CD14-positive monocyte (primary cell): Measurements from ENCODE around the gene CYP1A1. TPM values are rescaled to one million over a fixed set of nuclear protein-coding genes. Genes with fewer than 3 reads are reported as not detected.

Experiments
- DNase-seq, 3 donors: peaks; one replicate each; pipeline ENCODE4 v3.0.0-alpha.2; 2011 to 2022
- H2AFZ ChIP-seq: 2 replicates; pipeline ENCODE4 v1.6.0; 2012; ENCODE audit warnings: mild to moderate bottlenecking, low read depth, low read length, inconsistent platforms; ENCODE audit not compliant: insufficient read depth, poor library complexity, severe bottlenecking
- H3K27ac ChIP-seq, 2 donors: 1 replicate in 1 of 2; 2 replicates in 1 of 2; pipeline ENCODE4 v1.5.1; 2012 to 2013; ENCODE audit warnings: low read length in 2 of 2, control low read depth in 1 of 2, inconsistent platforms in 1 of 2, low read depth in 1 of 2, mild to moderate bottlenecking in 1 of 2
- H3K27me3 ChIP-seq, 2 donors: one replicate each; pipeline versions ENCODE4 v1.6.0 to v1.6.1; 2011 to 2013; ENCODE audit warnings: low read length in 2 of 2; ENCODE audit not compliant: control insufficient read depth in 2 of 2, insufficient read depth in 2 of 2
- H3K36me3 ChIP-seq, 2 donors: replicated peaks in 1 of 2; 1 replicate in 1 of 2; 2 replicates in 1 of 2; pipeline versions ENCODE4 v1.5.1 to v1.6.1; 2012 to 2013; ENCODE audit warnings: low read length in 2 of 2, control low read depth in 1 of 2, inconsistent platforms in 1 of 2, mild to moderate bottlenecking in 1 of 2; ENCODE audit not compliant: insufficient read depth in 2 of 2, control insufficient read depth in 1 of 2
- H3K4me1 ChIP-seq, 2 donors: 1 replicate in 1 of 2; 2 replicates in 1 of 2; pipeline versions ENCODE4 v1.5.1 to v1.6.1; 2012 to 2013; ENCODE audit warnings: low read length in 2 of 2, control low read depth in 1 of 2, inconsistent platforms in 1 of 2, mild to moderate bottlenecking in 1 of 2, moderate library complexity in 1 of 2; ENCODE audit not compliant: insufficient read depth in 2 of 2, control insufficient read depth in 1 of 2
- H3K4me2 ChIP-seq: replicated peaks from 2 replicates; pipeline ENCODE3; 2012; ENCODE audit warnings: low read length, moderate library complexity, mild to moderate bottlenecking; ENCODE audit not compliant: poor library complexity, severe bottlenecking; ENCODE audit errors: extremely low read depth
- H3K4me3 ChIP-seq, 3 experiments: fragments of 200-600 bp in 1 of 3; sonication (generic) in 1 of 3; replicated peaks in 1 of 3; 1 replicate in 2 of 3; 2 replicates in 1 of 3; pipeline ENCODE4 v1.5.1; 2011 to 2013; ENCODE audit warnings: low read length in 3 of 3, mild to moderate bottlenecking in 3 of 3, control low read depth in 2 of 3, low read depth in 2 of 3, inconsistent platforms in 1 of 3, moderate library complexity in 1 of 3
- H3K79me2 ChIP-seq: 2 replicates; pipeline ENCODE4 v1.6.0; 2012; ENCODE audit warnings: mild to moderate bottlenecking, control low read depth, inconsistent platforms, low read length, moderate library complexity; ENCODE audit not compliant: insufficient read depth
- H3K9ac ChIP-seq: 2 replicates; pipeline ENCODE4 v1.6.0; 2017; ENCODE audit warnings: low read length, mild to moderate bottlenecking; ENCODE audit not compliant: insufficient read depth, poor library complexity, severe bottlenecking
- H3K9me3 ChIP-seq, 2 donors: replicated peaks in 1 of 2; 1 replicate in 1 of 2; 2 replicates in 1 of 2; pipeline versions ENCODE4 v1.5.1 to v1.6.1; 2012 to 2013; ENCODE audit warnings: low read length in 2 of 2, control low read depth in 1 of 2; ENCODE audit not compliant: control insufficient read depth in 1 of 2, insufficient read depth in 1 of 2
- H4K20me1 ChIP-seq: 2 replicates; pipeline ENCODE4 v1.6.0; 2012; ENCODE audit warnings: mild to moderate bottlenecking, low read length, control low read depth, moderate library complexity; ENCODE audit not compliant: insufficient read depth
- H3K27ac Mint-ChIP-seq, 7 donors: one replicate each; pipeline ENCODE4 v1.8.0; 2020; ENCODE audit warnings: mild to moderate bottlenecking in 7 of 7, mixed read lengths in 7 of 7, moderate library complexity in 6 of 7, inconsistent platforms in 2 of 7
- H3K27me3 Mint-ChIP-seq, 3 donors: one replicate each; pipeline ENCODE4 v1.8.0; 2021 to 2022; ENCODE audit warnings: low read depth in 3 of 3, mild to moderate bottlenecking in 3 of 3, mixed read lengths in 3 of 3, moderate library complexity in 3 of 3, inconsistent platforms in 1 of 3
- H3K36me3 Mint-ChIP-seq, 2 donors: one replicate each; pipeline ENCODE4 v1.8.0; 2020; ENCODE audit warnings: mixed read lengths in 2 of 2, inconsistent platforms in 1 of 2, mild to moderate bottlenecking in 1 of 2
- H3K4me1 Mint-ChIP-seq: one replicate; pipeline ENCODE4 v1.8.0; 2020; ENCODE audit warnings: mild to moderate bottlenecking, mixed read lengths
- H3K4me3 Mint-ChIP-seq, 2 donors: one replicate each; pipeline ENCODE4 v1.8.0; 2020; ENCODE audit warnings: mild to moderate bottlenecking in 2 of 2, mixed read lengths in 2 of 2, moderate library complexity in 1 of 2
- H3K9me3 Mint-ChIP-seq, 7 donors: one replicate each; pipeline ENCODE4 v1.8.0; 2020 to 2022; ENCODE audit warnings: mixed read lengths in 7 of 7, mild to moderate bottlenecking in 6 of 7, moderate library complexity in 6 of 7, inconsistent platforms in 2 of 7
- WGBS: methylation state at CpG from one replicate; pipeline ENCODE4 v1.1.5; 2013; ENCODE audit warnings: missing lambda C conversion rate; ENCODE audit not compliant: insufficient coverage; 5-methylcytosine and 5-hydroxymethylcytosine counted together
- intact Hi-C, 2 donors: fragments of 100-400 bp; cut with micrococcal nuclease; formaldehyde crosslinking; loops; one replicate each; pipeline versions ENCODE4 v1.15.0 to v1.15.1; 2023
- polyA plus RNA-seq, 3 donors: library from polyadenylated mRNA; depleted of rRNA in 1 of 3; unstranded in 2 of 3; stranded (reverse) in 1 of 3; fragments of 300-500 nt in 2 of 3; fragments of >200 nt in 1 of 3; fragmentation: Illumina TruSeq in 2 of 3; gene quantifications; 1 replicate in 2 of 3; 2 replicates in 1 of 3; pipeline ENCODE4 v1.2.3, GENCODE V29; 2012 to 2021
- TF ChIP-seq, protein P1 (sequence below): fragments of 200-600 bp; IDR thresholded peaks from one replicate; pipeline ENCODE4 v1.8.0; 2022; ENCODE audit warnings: antibody characterized with exemption, mild to moderate bottlenecking

The CYP1A1 gene
- polyA plus RNA-seq, 3 donors, result 0.16 TPM; not detected in 2

DNA sequence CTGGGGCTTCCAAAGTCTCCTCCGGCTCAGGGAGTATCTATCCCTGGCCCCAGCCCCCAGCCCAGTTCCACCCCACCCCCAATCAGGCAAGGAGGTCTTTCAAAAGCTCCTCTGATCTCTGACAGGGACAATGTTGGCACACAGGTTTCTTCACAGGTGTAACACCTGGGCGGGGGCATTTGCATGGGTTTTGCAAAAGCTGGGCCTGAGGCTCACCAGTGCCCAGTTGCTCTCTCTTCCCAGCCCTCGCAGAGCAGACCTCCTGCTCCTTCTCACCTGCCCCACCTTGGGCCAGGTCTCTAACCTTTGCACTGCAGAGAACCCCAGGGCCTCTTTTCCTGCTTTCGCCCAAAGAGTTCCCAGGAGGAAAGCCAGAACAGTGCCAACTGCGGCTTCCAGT is 48.0 kb upstream of the CYP1A1 start:
- Histone ChIP-seq H4K20me1 (no peaks in the 10 kb centered on the region), H3K4me3 (no peak overlapping the region), H2AFZ (no peak overlapping the region), H3K9ac (no peak overlapping the region), H3K4me1 (peaks cover 57 to 64% of the 10 kb centered on the region in 2 donors), H3K4me2 (no peak overlapping the region), H3K27ac (no peak overlapping the region), H3K27me3 (peaks cover 0 to 3% of the 10 kb centered on the region in 2 donors), H3K36me3 (no peaks in the 10 kb centered on the region), H3K9me3 (no peaks in the 10 kb centered on the region), H3K79me2 (peaks cover 7% of the 10 kb centered on the region)
- H3K4me3 Mint-ChIP-seq, result no peak overlapping the region
- TF ChIP-seq, protein P1, sequence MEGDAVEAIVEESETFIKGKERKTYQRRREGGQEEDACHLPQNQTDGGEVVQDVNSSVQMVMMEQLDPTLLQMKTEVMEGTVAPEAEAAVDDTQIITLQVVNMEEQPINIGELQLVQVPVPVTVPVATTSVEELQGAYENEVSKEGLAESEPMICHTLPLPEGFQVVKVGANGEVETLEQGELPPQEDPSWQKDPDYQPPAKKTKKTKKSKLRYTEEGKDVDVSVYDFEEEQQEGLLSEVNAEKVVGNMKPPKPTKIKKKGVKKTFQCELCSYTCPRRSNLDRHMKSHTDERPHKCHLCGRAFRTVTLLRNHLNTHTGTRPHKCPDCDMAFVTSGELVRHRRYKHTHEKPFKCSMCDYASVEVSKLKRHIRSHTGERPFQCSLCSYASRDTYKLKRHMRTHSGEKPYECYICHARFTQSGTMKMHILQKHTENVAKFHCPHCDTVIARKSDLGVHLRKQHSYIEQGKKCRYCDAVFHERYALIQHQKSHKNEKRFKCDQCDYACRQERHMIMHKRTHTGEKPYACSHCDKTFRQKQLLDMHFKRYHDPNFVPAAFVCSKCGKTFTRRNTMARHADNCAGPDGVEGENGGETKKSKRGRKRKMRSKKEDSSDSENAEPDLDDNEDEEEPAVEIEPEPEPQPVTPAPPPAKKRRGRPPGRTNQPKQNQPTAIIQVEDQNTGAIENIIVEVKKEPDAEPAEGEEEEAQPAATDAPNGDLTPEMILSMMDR, result no peak
- no peaks in the 10 kb centered on the region for H3K36me3 Mint-ChIP-seq
- no peaks in the 10 kb centered on the region for H3K9me3 Mint-ChIP-seq
- peak overlapping the region in 1 of 7 donors; percentile 2 for H3K27ac Mint-ChIP-seq
- no peak for DNase-seq
- H3K27me3 Mint-ChIP-seq, result peaks cover 5 to 14% (median 7%) of the 10 kb centered on the region in 3 donors
- peaks cover 65% of the 10 kb centered on the region for H3K4me1 Mint-ChIP-seq
- 97% methylated on average over 5 of the region's 5 CpGs for WGBS
- intact Hi-C loops, result no loop called here

- Histone ChIP-seq H3K36me3 (no peaks in the 10 kb centered on the region), H3K9ac (no peak overlapping the region), H3K27ac (no peak overlapping the region), H3K4me2 (no peak overlapping the region), H3K4me3 (no peak overlapping the region), H3K4me1 (peaks cover 27 to 34% of the 10 kb centered on the region in 2 donors), H4K20me1 (no peaks in the 10 kb centered on the region), H2AFZ (no peak overlapping the region), H3K79me2 (peaks cover 3% of the 10 kb centered on the region), H3K27me3 (peaks cover 0 to 3% of the 10 kb centered on the region in 2 donors), H3K9me3 (no peaks in the 10 kb centered on the region)
- Mint-ChIP-seq H3K4me3 (no peak overlapping the region), H3K9me3 (no peaks in the 10 kb centered on the region), H3K4me1 (peaks cover 35% of the 10 kb centered on the region), H3K27me3 (peaks cover 7 to 14% (median 10%) of the 10 kb centered on the region in 3 donors), H3K27ac (peak overlapping the region in 1 of 7 donors; percentile 20), H3K36me3 (no peaks in the 10 kb centered on the region)
- 80% methylated on average over 3 of the region's 4 CpGs for WGBS
- TF ChIP-seq, protein P1, result no peak
- intact Hi-C loops, result loop anchor here in 1 of 2 donors (2.0 kb wide), 2 partner anchors 16 to 136 kb away; no protein-coding TSS in a partner anchor
- DNase-seq, result no peak
Measured at GRCh38 chr15:74770211-74770903, 45.0 kb upstream of the CYP1A1 start.
